HEK293 (cell line): ENCODE data around the gene RBM19.

Experiments
- CTCF ChIA-PET: fragments of 350-600 bp; formaldehyde crosslinking; extraction: SDS; loops from one replicate; lab custom pipeline; 2021; ENCODE audit warnings: antibody characterized with exemption; lab: Yijun Ruan, JAX
- POLR2A ChIA-PET: fragments of 300-600 bp; formaldehyde crosslinking; extraction: SDS; loops from one replicate; lab custom pipeline; 2020; ENCODE audit warnings: antibody characterized with exemption, inconsistent platforms; lab: Yijun Ruan, JAX
- H3K27ac ChIP-seq: fragments of 200-500 bp; sonication (Bioruptor generic); 2 replicates; pipeline ENCODE4 v1.5.1; 2014; ENCODE audit warnings: low read depth, low read length, control low read depth, inconsistent platforms; ENCODE audit errors: extremely low read depth
- H3K36me3 ChIP-seq, 2 experiments: fragments of 200-500 bp in 1 of 2; sonication (Bioruptor generic) in 1 of 2; 1 replicate in 1 of 2; 2 replicates in 1 of 2; pipeline ENCODE4 v1.5.1; 2014 to 2017; ENCODE audit warnings: inconsistent platforms in 2 of 2, low read length in 2 of 2; ENCODE audit not compliant: control insufficient read depth in 2 of 2, insufficient read depth in 1 of 2
- H3K4me1 ChIP-seq: fragments of 200-500 bp; sonication (Bioruptor generic); 2 replicates; pipeline ENCODE4 v1.5.1; 2014; ENCODE audit warnings: mild to moderate bottlenecking, low read length, inconsistent platforms; ENCODE audit not compliant: control insufficient read depth, insufficient read depth
- H3K4me3 ChIP-seq: 2 replicates; pipeline ENCODE4 v1.5.1; 2011; ENCODE audit warnings: low read depth, mild to moderate bottlenecking, control low read depth, low read length, moderate library complexity
- H3K9me3 ChIP-seq: fragments of 200-500 bp; sonication (Bioruptor generic); 2 replicates; pipeline ENCODE4 v1.5.1; 2014; ENCODE audit warnings: low read depth, low read length, inconsistent platforms; ENCODE audit not compliant: control insufficient read depth, insufficient read depth
- AEBP2 ChIP-seq: fragments of 450-650 bp; formaldehyde crosslinking; IDR thresholded peaks from 2 replicates; pipeline ENCODE4 v1.5.1; 2016; ENCODE audit warnings: missing biosample characterization, missing genetic modification characterization, borderline replicate concordance
- GFI1B ChIP-seq: fragments of 450-650 bp; formaldehyde crosslinking; IDR thresholded peaks from 2 replicates; pipeline ENCODE4 v1.5.1; 2016; ENCODE audit warnings: missing biosample characterization, missing genetic modification characterization
- KLF10 ChIP-seq: fragments of 450-650 bp; IDR thresholded peaks from 2 replicates; pipeline ENCODE4 v1.5.1; 2018; ENCODE audit warnings: missing biosample characterization, mild to moderate bottlenecking, missing genetic modification characterization
- SCRT1 ChIP-seq: fragments of 450-650 bp; formaldehyde crosslinking; IDR thresholded peaks from 2 replicates; pipeline ENCODE4 v1.5.1; 2016; ENCODE audit warnings: missing biosample characterization, missing genetic modification characterization, borderline replicate concordance
- TCF7L2 ChIP-seq: IDR thresholded peaks from 2 replicates; pipeline ENCODE4 v1.6.1; 2011; ENCODE audit warnings: low read depth, mild to moderate bottlenecking, inconsistent platforms, low read length, moderate library complexity, borderline replicate concordance
- YY1 ChIP-seq: fragments of 450-650 bp; formaldehyde crosslinking; IDR thresholded peaks from 2 replicates; pipeline ENCODE4 v1.5.1; 2018; ENCODE audit warnings: missing biosample characterization, missing genetic modification characterization
- ZBTB10 ChIP-seq: fragments of 450-650 bp; formaldehyde crosslinking; IDR thresholded peaks from 2 replicates; pipeline ENCODE4 v1.5.1; 2016; ENCODE audit warnings: missing biosample characterization, missing genetic modification characterization
- ZBTB26 ChIP-seq: fragments of 450-650 bp; formaldehyde crosslinking; optimal IDR thresholded peaks from 2 replicates; pipeline ENCODE3; 2016; ENCODE audit warnings: missing biosample characterization, mild to moderate bottlenecking, missing genetic modification characterization
- ZFP69B ChIP-seq: fragments of 450-650 bp; formaldehyde crosslinking; IDR thresholded peaks from 2 replicates; pipeline ENCODE4 v1.5.1; 2016; ENCODE audit warnings: missing biosample characterization, missing genetic modification characterization
- ZNF140 ChIP-seq: fragments of 450-650 bp; formaldehyde crosslinking; IDR thresholded peaks from 2 replicates; pipeline ENCODE4 v1.5.1; 2016; ENCODE audit warnings: missing biosample characterization, missing genetic modification characterization
- ZNF335 ChIP-seq: fragments of 450-650 bp; formaldehyde crosslinking; conservative IDR thresholded peaks from 2 replicates; pipeline ENCODE4 v1.5.1; 2016; ENCODE audit warnings: missing biosample characterization, missing genetic modification characterization
- ZNF423 ChIP-seq: fragments of 450-650 bp; formaldehyde crosslinking; IDR thresholded peaks from 2 replicates; pipeline ENCODE4 v1.5.1; 2016; ENCODE audit warnings: missing biosample characterization, missing genetic modification characterization
- ZNF449 ChIP-seq: fragments of 450-650 bp; formaldehyde crosslinking; IDR thresholded peaks from 2 replicates; pipeline ENCODE4 v1.5.1; 2017; ENCODE audit warnings: missing biosample characterization, mild to moderate bottlenecking, missing genetic modification characterization, moderate library complexity
- ZNF501 ChIP-seq: fragments of 450-650 bp; formaldehyde crosslinking; IDR thresholded peaks from 2 replicates; pipeline ENCODE4 v1.5.1; 2016; ENCODE audit warnings: missing biosample characterization, missing genetic modification characterization
- ZNF660 ChIP-seq: fragments of 450-650 bp; IDR thresholded peaks from 2 replicates; pipeline ENCODE4 v1.5.1; 2018; ENCODE audit warnings: missing biosample characterization, mild to moderate bottlenecking, missing genetic modification characterization
- ZNF677 ChIP-seq: fragments of 450-650 bp; IDR thresholded peaks from 2 replicates; pipeline ENCODE4 v1.5.0; 2018; ENCODE audit warnings: missing biosample characterization, mild to moderate bottlenecking, missing genetic modification characterization, moderate library complexity
- ZNF76 ChIP-seq: fragments of 450-650 bp; formaldehyde crosslinking; IDR thresholded peaks from 2 replicates; pipeline ENCODE4; 2016; ENCODE audit warnings: low read depth, missing biosample characterization, missing genetic modification characterization, borderline replicate concordance
- ZNF837 ChIP-seq: fragments of 450-650 bp; formaldehyde crosslinking; IDR thresholded peaks from 2 replicates; pipeline ENCODE4 v1.5.1; 2016; ENCODE audit warnings: missing biosample characterization, missing genetic modification characterization

The RBM19 gene

GRCh38 chr12:113793250-113793649, 172.9 kb downstream of the RBM19 start (continued):
- TF ChIP-seq ZBTB10 (tag by site-specific recombination) = no peak
- no peak for TF ChIP-seq ZNF660
- no peak for TF ChIP-seq GFI1B (tag by site-specific recombination)
- TF ChIP-seq, all 188 proteins: peak for 0

GRCh38 chr12:113792450-113792849, 173.7 kb downstream of the RBM19 start:
- Histone ChIP-seq H3K4me1 (no peaks in the 10 kb centered on the region), H3K36me3 (no peaks in the 10 kb centered on the region), H3K4me3 (no peak overlapping the region), H3K9me3 (no peaks in the 10 kb centered on the region), H3K27ac (no peak overlapping the region)
- no peak for TF ChIP-seq ZBTB26 (tag by site-specific recombination)
- no peak for TF ChIP-seq ZNF449
- TF ChIP-seq ZNF140 (tag by site-specific recombination) = no peak
- no peak for TF ChIP-seq YY1 (tag by site-specific recombination)
- TF ChIP-seq TCF7L2 = no peak
- TF ChIP-seq ZNF335 (tag by site-specific recombination) = no peak
- no peak for TF ChIP-seq ZNF76 (tag by site-specific recombination)
- no peak for TF ChIP-seq ZNF423 (tag by site-specific recombination)
- TF ChIP-seq ZNF837 (tag by site-specific recombination) = no peak
- TF ChIP-seq ZNF501 (tag by site-specific recombination) = no peak
- TF ChIP-seq AEBP2 (tag by site-specific recombination) = no peak
- no peak for TF ChIP-seq SCRT1 (tag by site-specific recombination)
- TF ChIP-seq ZNF677 (tag by site-specific recombination) = no peak
- TF ChIP-seq KLF10 (tag by site-specific recombination) = no peak
- TF ChIP-seq ZFP69B = no peak
- ChIA-PET CTCF (no interaction called here), POLR2A (no interaction called here)
